K562 (cell line): ENCODE measurements around the gene CHCHD1. TPM values are rescaled to one million over a fixed set of nuclear protein-coding genes. Genes with fewer than 3 reads are reported as not detected.
A peak's percentile ranks its signal among the peaks of the same experiment; 100 is the strongest.

ENCODE experiments used
- CBX5 ChIP-seq: IDR thresholded peaks from 2 replicates; pipeline ENCODE4 v1.6.1; 2014; ENCODE audit warnings: low read depth, borderline replicate concordance
- EWSR1 ChIP-seq: fragments of 450-650 bp; IDR thresholded peaks from 2 replicates; pipeline ENCODE4 v1.6.1; 2018; ENCODE audit warnings: borderline replicate concordance, mild to moderate bottlenecking, low read depth, moderate library complexity; ENCODE audit not compliant: partially characterized antibody
- POLR2AphosphoS5 ChIP-seq: IDR thresholded peaks from 2 replicates; pipeline ENCODE4 v1.6.1; 2011; ENCODE audit warnings: mild to moderate bottlenecking, low read depth, low read length, moderate library complexity; ENCODE audit not compliant: control insufficient read depth, insufficient read depth
- RAD51 ChIP-seq: fragments of 450-650 bp; IDR thresholded peaks from 2 replicates; pipeline ENCODE4 v1.7.1; 2016; ENCODE audit warnings: low read depth, mild to moderate bottlenecking, borderline replicate concordance
- RHOXF2B ChIP-seq: fragments of 250-450 bp; sonication (Bioruptor Pico); conservative IDR thresholded peaks from 2 replicates; pipeline ENCODE4 v1.5.1; 2021
- SRSF9 ChIP-seq: fragments of 200-400 bp; formaldehyde crosslinking; IDR thresholded peaks from 2 replicates; pipeline ENCODE4 v1.6.1; 2017; ENCODE audit warnings: low read depth, low read length, borderline replicate concordance
- TOE1 ChIP-seq, 2 experiments: fragments of 450-650 bp in 1 of 2; sonication (generic) in 1 of 2; formaldehyde crosslinking in 1 of 2; IDR thresholded peaks; 2 replicates each; pipeline versions ENCODE4 v1.7.1 to v1.8.0; 2016 to 2022; ENCODE audit warnings: borderline replicate concordance in 2 of 2, mild to moderate bottlenecking in 2 of 2, antibody characterized with exemption in 1 of 2, inconsistent platforms in 1 of 2, low read depth in 1 of 2, missing genetic modification reagents in 1 of 2, moderate library complexity in 1 of 2
- YBX1 ChIP-seq: fragments of 450-650 bp; IDR thresholded peaks from 2 replicates; pipeline ENCODE4 v1.7.1; 2016; ENCODE audit warnings: mild to moderate bottlenecking
- ZNF583 ChIP-seq: fragments of 250-450 bp; sonication (Bioruptor Pico); IDR thresholded peaks from 2 replicates; pipeline ENCODE4 v1.4.0; 2020
- ZNF780A ChIP-seq: fragments of 250-450 bp; sonication (Bioruptor Pico); IDR thresholded peaks from 2 replicates; pipeline ENCODE4 v1.5.0; 2021; ENCODE audit warnings: mild to moderate bottlenecking
- polyA plus RNA-seq, 8 experiments: library from polyadenylated mRNA; depleted of rRNA in 4 of 8; stranded (reverse) in 5 of 8; unstranded in 3 of 8; fragments of >200 nt; fragmentation: Nextera tagmentation in 2 of 8; fragmentation: Illumina TruSeq in 1 of 8; extraction: Ambion mirVana in 2 of 8; extraction: Trizol in 1 of 8; gene quantifications; 2 replicates each; pipeline versions ENCODE4 v1.2.1 to v1.2.3, GENCODE V29; 2011 to 2014; ENCODE audit warnings: inconsistent platforms in 1 of 8, missing spikeins in 1 of 8
- total RNA-seq, 7 experiments: library from RNA; depleted of rRNA in 6 of 7; stranded (reverse); fragments of >200 nt in 6 of 7; fragmentation: Illumina TruSeq in 2 of 7; extraction: Trizol in 2 of 7; gene quantifications; 2 replicates each; pipeline versions ENCODE4 v1.2.1 to v1.2.3, GENCODE V29; 2011 to 2021; ENCODE audit warnings: low replicate concordance in 1 of 7
- TF ChIP-seq, protein P1 (sequence below), 2 experiments: fragments of 450-650 bp; formaldehyde crosslinking in 1 of 2; IDR thresholded peaks; 2 replicates each; pipeline versions ENCODE4 v1.4.0 to v1.6.1; 2014 to 2020; ENCODE audit warnings: mild to moderate bottlenecking in 2 of 2, borderline replicate concordance in 1 of 2, low read depth in 1 of 2
- TF ChIP-seq, protein P2 (sequence below): fragments of 450-650 bp; conservative IDR thresholded peaks from 2 replicates; pipeline ENCODE4 v1.6.1; 2016; ENCODE audit warnings: missing genetic modification characterization, low read depth, mild to moderate bottlenecking, control low read depth, missing compliant biosample characterization
- TF ChIP-seq, protein P3 (sequence below): fragments of 250-450 bp; sonication (Bioruptor Pico); IDR thresholded peaks from 2 replicates; pipeline ENCODE4 v1.8.0; 2021; ENCODE audit warnings: moderate library complexity, mild to moderate bottlenecking, inconsistent platforms

Gene CHCHD1
- total and polyA plus RNA-seq, 9 of the 15 experiments (the other 6 are each of a cell fraction or from before 2014, with no cell fraction given) = 52.9 to 126 (median 83.4) TPM

DNA sequence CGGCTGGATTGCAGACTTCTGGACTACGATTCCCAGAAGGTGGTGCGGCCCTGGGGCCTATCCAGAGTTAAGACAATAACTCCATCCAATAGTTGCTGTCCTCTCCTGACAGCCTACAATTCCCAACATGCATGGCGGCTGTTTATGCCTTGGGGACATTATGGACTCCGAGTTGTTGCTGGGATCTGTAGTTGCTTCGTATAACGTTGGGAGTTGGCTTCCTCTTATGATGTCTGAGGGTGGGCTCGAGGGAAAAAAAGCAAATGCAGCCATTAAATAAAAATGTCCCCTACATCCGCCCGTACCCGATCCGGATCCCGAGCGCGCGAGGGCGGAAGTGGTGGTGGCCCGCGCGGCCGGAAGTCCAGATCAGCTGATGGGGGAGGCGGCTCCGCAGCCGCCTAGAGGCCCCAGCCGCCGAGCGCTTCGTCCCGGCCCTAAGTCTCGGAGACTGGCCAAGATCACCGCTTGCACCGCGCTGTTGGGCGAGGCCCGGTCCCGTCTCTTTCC is 3.4 kb downstream of the CHCHD1 start, which contains the start of gene ZSWIM8 (continued):
- TF ChIP-seq, protein P1, sequence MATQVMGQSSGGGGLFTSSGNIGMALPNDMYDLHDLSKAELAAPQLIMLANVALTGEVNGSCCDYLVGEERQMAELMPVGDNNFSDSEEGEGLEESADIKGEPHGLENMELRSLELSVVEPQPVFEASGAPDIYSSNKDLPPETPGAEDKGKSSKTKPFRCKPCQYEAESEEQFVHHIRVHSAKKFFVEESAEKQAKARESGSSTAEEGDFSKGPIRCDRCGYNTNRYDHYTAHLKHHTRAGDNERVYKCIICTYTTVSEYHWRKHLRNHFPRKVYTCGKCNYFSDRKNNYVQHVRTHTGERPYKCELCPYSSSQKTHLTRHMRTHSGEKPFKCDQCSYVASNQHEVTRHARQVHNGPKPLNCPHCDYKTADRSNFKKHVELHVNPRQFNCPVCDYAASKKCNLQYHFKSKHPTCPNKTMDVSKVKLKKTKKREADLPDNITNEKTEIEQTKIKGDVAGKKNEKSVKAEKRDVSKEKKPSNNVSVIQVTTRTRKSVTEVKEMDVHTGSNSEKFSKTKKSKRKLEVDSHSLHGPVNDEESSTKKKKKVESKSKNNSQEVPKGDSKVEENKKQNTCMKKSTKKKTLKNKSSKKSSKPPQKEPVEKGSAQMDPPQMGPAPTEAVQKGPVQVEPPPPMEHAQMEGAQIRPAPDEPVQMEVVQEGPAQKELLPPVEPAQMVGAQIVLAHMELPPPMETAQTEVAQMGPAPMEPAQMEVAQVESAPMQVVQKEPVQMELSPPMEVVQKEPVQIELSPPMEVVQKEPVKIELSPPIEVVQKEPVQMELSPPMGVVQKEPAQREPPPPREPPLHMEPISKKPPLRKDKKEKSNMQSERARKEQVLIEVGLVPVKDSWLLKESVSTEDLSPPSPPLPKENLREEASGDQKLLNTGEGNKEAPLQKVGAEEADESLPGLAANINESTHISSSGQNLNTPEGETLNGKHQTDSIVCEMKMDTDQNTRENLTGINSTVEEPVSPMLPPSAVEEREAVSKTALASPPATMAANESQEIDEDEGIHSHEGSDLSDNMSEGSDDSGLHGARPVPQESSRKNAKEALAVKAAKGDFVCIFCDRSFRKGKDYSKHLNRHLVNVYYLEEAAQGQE (IDR thresholded peaks at IDR 0.05; ENCODE audit: borderline replicate concordance) = no peak; the same call in 1 of the 2 replicates
- TF ChIP-seq, protein P1 (CRISPR knock-in tag; IDR thresholded peaks at IDR 0.05; ENCODE audit: low read depth) = no peak; the same call in 1 of the 2 replicates
- TF ChIP-seq ZNF583 (CRISPR knock-in tag) (no peak), POLR2AphosphoS5 (peak; percentile 63; the same call in 1 of the 2 replicates), CBX5 (no peak), RAD51 (peak; percentile 77), ZNF780A (CRISPR knock-in tag) (no peak), YBX1 (no peak), EWSR1 (no peak), SRSF9 (no peak), TOE1 (IDR thresholded peaks at IDR 0.05; ENCODE audit: borderline replicate concordance) (peak; percentile 79), TOE1 (CRISPR knock-in tag; IDR thresholded peaks at IDR 0.05; ENCODE audit: borderline replicate concordance, low read depth) (no peak), RHOXF2B (no peak)
- TF ChIP-seq, protein P2, sequence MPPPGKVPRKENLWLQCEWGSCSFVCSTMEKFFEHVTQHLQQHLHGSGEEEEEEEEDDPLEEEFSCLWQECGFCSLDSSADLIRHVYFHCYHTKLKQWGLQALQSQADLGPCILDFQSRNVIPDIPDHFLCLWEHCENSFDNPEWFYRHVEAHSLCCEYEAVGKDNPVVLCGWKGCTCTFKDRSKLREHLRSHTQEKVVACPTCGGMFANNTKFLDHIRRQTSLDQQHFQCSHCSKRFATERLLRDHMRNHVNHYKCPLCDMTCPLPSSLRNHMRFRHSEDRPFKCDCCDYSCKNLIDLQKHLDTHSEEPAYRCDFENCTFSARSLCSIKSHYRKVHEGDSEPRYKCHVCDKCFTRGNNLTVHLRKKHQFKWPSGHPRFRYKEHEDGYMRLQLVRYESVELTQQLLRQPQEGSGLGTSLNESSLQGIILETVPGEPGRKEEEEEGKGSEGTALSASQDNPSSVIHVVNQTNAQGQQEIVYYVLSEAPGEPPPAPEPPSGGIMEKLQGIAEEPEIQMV (tag) = no peak
- TF ChIP-seq, protein P3, sequence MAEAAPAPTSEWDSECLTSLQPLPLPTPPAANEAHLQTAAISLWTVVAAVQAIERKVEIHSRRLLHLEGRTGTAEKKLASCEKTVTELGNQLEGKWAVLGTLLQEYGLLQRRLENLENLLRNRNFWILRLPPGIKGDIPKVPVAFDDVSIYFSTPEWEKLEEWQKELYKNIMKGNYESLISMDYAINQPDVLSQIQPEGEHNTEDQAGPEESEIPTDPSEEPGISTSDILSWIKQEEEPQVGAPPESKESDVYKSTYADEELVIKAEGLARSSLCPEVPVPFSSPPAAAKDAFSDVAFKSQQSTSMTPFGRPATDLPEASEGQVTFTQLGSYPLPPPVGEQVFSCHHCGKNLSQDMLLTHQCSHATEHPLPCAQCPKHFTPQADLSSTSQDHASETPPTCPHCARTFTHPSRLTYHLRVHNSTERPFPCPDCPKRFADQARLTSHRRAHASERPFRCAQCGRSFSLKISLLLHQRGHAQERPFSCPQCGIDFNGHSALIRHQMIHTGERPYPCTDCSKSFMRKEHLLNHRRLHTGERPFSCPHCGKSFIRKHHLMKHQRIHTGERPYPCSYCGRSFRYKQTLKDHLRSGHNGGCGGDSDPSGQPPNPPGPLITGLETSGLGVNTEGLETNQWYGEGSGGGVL = no peak
